HG03060 (cell line): ENCODE results near the gene TMC6.
"Not testable (repeated sequence)": the region's sequence is repeated elsewhere in the genome, so short reads cannot be mapped to it uniquely, and the experiment has no call there.

Experiments used
- ATAC-seq: cut with Tn5 transposase; IDR thresholded peaks from one replicate; pipeline ENCODE4 v1.9.1; 2021; ENCODE audit warnings: low read depth, moderate number of reproducible peaks; ENCODE audit not compliant: unreplicated experiment

TMC6 gene

GRCh38 chr17:78124081-78124835 is 4.3 kb downstream of the TMC6 start:
- ATAC-seq = no peak

DNA sequence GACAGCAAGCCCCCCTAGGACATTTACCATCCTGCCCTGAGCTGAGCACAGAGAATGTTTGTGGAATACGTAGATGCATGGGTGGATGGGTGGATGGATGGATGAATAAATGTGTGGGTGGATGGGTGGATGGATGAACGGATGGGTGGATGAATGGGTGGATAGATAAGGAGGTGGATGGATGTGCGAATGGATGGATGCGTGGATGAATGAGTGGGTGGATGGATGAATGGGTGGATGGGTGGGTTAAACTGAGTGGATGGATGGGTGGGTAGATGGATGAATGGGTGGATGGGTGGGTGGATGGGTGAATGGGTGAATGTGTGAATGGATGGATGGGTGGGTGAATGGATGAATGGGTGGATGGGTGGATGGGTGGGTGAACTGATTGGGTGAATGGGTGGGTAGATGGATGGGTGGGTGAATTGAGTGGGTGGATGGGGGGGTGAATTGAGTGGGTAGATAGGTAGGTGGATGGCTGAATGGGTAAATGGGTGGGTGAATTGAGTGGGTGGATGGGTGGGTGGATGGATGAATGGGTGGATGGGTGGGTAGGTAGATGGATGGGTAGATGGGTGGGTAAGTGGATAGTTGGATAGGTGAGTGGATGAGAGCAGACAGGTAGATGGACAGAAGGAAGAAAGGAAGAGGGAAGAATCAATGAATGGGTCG is 5.2 kb downstream of the TMC6 start:
- no peak for ATAC-seq

DNA sequence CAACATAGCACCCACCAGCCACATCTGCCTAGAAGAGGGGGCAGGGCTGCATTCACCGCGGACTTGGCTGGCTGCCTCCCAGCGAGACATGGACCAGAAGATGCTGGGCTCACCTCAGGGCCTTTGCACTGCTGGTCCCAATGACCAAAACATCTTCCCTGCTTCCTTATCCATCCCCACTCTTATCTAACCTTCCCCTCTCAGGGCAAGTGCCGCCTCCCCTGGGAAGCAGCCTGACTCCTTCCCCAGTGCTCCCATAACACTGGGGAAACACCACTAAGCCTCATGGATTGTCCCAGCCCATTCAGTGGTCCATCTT is 5.7 kb downstream of the TMC6 start:
- ATAC-seq = no peak

DNA sequence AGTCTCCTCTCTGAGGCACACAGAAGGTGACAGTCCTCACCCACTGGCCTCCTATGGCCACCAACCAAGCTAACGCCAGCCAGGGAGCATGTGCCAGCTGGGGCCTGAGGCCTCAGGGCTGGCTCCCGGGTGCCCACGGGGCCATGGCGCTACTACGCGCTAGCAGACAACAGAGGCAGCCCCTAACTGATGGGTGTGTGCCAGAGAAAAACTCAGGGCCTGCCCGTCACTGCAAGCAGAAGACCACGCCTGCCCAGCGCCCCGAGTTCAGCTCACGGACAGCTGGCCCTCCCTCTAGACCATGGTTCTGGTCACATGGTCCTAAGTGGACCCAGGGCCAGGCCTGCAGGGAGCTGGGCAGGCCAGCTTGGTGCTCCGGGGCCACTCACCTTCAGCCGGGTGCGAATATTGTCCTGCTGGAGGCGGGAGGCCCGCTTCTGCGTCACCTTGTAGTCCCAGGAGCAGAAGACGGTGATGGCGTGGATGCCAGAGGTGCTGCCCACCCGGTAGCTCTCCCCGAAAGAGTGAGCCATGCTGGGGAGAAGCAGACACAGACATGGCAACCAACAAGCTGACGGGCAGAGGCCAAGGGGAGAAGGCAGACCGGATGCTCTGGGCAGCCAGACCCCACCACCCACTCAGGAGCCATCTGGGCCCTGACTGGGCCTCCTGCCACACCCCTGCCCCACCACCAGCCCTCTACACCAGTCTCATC is 6.2 kb downstream of the TMC6 start:
- no peak for ATAC-seq

DNA sequence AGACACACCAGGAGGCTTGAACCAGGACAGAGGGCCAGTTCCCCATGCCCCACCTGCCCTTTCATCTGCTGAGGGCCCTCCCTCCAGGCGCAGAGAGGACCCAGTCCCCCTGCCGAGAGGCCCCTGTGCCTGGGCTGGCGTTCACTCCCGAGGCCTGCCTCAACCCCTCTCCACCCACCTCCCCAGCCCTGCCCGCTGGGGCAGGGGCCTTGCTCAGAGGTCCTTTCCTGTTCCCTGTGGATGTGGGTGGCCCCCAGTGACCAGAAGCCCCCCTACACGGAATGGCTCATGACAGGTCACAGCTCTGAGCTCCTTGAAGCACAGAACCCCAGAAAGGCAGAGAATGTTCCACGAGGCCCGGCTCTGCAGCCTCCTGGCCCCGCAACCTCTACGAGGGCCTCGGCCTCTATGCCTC is 6.7 kb downstream of the TMC6 start:
- no peak for ATAC-seq

GRCh38 chr17:78120971-78121800 is 7.4 kb downstream of the TMC6 start:
- ATAC-seq = no peak

GRCh38 chr17:78120537-78120936 is 8.0 kb downstream of the TMC6 start:
- no peak for ATAC-seq

DNA sequence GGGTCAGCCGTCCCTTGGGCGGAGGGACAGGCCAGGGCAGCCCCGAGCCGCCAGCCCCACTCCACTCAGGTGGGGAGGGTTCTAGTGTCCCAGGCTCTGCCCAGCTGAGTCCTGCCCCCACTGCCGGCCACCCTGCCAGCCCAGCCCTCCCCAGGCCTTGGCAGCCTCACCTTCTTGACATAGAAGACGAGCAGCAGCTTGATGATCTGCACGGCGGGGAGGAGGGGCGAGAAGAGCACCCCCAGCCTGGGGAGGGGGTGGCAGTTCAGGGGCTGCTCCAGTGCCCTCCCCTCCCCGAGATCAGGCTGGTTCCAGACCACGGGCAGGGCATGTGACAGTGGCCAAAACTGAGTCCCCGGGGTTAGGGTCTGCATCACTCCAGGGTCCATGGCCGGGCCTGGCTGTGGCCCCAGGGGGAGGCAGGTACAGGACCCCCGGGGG is 9.7 kb downstream of the TMC6 start:
- no peak for ATAC-seq

GRCh38 chr17:78117027-78117981 is 11.3 kb downstream of the TMC6 start:
- no peak for ATAC-seq

DNA sequence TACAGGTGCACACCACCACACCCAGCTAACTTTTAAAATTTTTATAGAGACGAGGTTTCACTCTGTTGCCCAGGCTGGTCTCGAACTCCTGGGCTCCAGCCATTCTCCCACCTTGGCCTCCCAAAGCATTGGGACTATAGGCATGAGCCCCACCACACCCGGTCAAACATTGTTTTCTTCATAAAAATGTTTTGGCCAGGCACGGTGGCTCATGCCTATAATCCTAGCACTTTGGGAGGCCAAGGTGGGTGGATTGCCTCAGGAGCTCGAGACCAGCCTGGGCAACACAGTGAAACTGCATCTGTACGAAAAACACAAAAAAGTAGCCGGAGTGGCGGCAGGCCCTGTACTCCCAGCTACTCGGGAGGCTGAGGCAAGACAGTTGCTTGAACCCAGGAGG is 12.1 kb downstream of the TMC6 start:
- no peak for ATAC-seq

DNA sequence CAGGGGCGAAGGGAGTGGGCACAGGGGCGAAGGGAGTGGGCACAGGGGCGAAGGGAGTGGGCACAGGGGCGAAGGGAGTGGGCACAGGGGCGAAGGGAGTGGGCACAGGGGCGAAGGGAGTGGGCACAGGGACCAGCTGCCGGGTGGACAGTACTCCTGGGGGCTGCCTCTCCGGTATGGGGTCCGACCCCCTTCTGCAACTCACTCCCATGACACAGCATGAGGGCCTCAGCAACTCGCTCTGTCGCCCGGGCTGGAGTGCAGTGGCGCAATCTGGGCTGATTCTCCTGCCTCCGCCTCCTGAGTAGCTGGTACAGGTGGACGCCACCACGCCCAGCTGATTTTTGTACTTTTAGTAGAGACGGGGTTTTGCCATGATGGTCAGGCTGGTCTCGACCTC is 12.8 kb downstream of the TMC6 start:
- ATAC-seq = not testable (repeated sequence)

DNA sequence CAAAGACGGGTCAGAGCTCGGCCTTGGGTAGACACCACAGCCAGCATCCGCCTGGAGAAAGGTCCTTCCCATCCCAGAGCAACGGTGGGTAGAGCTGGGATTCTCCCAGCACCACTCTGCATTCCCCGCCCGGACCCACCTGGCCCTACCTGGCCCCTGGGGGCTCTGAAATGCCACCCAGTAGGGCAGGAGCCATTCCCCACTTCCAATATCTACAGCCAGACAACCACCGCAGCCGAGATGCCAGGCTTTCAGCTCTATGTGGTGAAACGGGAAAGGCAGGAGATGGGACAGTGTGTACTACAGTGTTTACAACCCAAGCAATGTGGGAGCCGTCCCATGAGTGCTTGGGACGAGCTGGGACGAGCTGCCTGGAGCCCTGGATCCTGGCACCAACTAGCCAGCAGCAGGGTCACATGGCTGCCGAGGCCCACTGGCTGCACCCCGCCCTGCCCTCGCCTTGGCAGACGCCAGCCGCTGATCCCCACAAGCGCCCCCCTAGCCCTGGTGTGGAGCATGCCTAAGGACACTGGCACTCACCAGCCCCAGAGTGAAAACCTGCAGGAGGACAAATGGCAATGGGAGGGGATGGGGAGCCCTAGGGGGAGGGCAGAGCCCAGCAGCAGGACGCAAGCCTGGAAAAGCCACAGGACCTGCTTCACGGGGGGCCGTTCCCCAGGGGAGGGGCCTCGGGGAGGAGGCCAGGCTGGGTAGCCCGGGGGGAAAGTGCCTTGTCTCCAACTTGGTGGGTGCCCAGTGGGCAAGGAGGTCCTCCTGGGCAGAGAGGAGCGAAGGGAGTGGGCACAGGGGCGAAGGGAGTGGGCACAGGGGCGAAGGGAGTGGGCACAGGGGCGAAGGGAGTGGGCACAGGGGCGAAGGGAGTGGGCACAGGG is 13.5 kb downstream of the TMC6 start:
- ATAC-seq = no peak

DNA sequence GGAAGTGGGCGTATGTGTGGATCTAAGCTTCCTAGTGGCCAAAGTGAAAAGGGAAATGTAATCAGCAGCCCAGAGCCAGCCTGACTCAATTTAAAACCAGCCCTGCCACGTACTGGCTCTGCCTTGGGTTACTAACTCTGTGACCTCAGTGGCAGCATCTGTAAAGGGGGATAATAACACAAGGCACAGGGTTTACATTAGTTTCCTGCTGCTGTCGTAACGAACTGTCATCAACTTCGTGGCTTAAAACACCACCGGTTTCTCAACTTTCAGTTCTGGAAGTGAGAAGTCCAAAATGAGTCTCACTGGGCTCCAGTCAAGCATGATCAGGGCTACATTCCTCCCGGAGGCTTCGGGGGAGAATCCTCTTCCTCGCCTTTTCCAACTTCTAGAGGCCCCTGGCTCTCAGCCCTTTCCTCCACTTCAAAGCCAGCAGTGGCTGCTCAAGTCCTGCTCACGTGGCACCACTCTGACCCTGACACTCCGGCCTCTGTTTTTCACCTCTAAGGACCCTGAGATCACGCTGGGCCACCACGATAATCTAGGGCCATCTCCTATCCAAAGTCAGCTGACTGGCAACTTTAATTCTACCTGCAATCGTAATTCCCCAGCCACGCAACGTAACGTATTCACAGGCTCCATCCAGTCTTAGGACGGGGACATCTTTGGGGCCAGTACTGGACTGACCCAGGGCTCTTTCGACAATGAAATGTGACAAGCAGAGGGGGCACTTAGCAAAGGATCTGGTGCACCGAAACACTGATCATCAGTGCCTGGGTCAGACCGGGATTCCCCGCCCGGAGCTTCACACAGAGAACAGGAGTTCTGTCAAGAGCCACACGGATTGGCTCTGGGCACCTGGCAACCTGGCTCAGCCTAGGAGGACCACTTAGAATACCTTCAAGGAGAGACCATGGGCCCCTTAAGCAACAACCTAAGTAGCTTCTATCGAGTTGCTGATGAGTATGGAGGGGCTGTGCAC is 14.5 kb downstream of the TMC6 start:
- ATAC-seq = no peak

DNA sequence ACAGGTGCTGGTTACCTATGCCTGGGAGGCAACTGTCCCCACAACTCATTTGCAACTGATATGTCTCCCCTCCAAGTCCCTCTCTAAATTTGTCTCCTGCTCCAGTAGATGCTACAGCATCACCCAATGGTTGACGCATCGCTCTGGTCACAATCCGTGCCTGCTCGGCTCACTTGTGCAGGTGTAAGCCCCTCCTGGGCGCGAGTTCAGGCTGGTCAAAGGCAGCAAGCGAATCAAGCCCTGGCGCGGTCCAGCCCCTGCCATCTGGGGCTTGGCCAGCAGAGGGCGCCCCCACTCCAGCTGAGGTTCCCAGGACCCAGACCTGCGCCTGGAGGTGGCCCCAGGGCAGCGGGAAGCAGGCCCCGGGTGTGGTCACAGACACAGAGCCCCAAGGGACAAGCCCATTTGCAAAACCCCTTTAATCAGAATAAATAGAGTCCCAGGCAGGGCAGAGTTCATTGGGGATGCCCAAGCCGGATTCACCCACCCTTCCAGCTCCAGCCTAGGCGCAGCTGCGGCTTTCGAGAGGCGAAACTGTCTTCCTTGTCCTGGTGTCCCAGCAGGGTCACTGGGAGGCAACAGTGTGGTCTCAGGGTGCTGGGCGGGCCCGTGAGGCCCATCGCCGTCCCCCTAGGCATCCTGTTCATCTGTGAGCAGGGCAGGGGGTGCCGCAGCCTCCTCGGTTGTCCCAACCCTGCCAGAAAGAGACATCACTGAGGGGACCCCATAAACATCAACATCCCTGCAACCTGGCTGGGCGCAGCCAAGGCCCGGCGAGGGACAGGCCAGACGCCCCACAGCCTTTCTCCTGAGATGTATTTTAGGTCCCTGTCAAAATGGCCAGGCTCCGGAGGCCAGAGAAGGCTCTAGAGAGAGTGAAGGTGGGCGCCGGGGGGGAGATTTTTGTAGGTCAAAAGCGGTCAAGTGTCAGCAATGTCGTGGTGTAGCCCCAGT is 15.8 kb downstream of the TMC6 start:
- no peak for ATAC-seq

GRCh38 chr17:78111727-78112517 is 16.6 kb downstream of the TMC6 start:
- ATAC-seq = no peak
